Smooth muscle cell (in vitro differentiated cells): Measurements from ENCODE around the gene LSM7. TPM values are rescaled to one million over a fixed set of nuclear protein-coding genes. Genes with fewer than 3 reads are reported as not detected.

Source experiments
- DNase-seq: peaks from one replicate; lab custom pipeline; 2025; ENCODE audit not compliant: unreplicated experiment; lab: John Stamatoyannopoulos, UW
- H2AFZ ChIP-seq: fragments of 200-600 bp; sonication (generic); 2 replicates; pipeline ENCODE4 v1.6.0; 2016; ENCODE audit warnings: antibody characterized with exemption, low read depth, mild to moderate bottlenecking
- H3F3A ChIP-seq: fragments of 200-600 bp; sonication (generic); 2 replicates; pipeline ENCODE4 v1.6.0; 2017; ENCODE audit warnings: antibody characterized with exemption, low read depth
- H3K27ac ChIP-seq: fragments of 200-600 bp; sonication (generic); 2 replicates; pipeline ENCODE4 v1.5.1; 2016; ENCODE audit warnings: low read depth, mild to moderate bottlenecking
- H3K27me3 ChIP-seq: fragments of 200-600 bp; sonication (generic); 2 replicates; pipeline ENCODE4 v1.6.1; 2016; ENCODE audit warnings: low read depth, mild to moderate bottlenecking
- H3K36me3 ChIP-seq: fragments of 200-600 bp; sonication (generic); 2 replicates; pipeline ENCODE4 v1.5.1; 2016; ENCODE audit warnings: low read depth
- H3K4me1 ChIP-seq: fragments of 200-600 bp; sonication (generic); 2 replicates; pipeline ENCODE4 v1.5.1; 2016; ENCODE audit warnings: low read depth
- H3K4me2 ChIP-seq: fragments of 200-600 bp; sonication (generic); 2 replicates; pipeline ENCODE4 v1.6.0; 2016; ENCODE audit warnings: mild to moderate bottlenecking
- H3K4me3 ChIP-seq: fragments of 200-600 bp; sonication (generic); 2 replicates; pipeline ENCODE4 v1.5.1; 2016; ENCODE audit warnings: mild to moderate bottlenecking
- H3K79me2 ChIP-seq: fragments of 200-600 bp; sonication (generic); 2 replicates; pipeline ENCODE4 v1.6.0; 2016; ENCODE audit warnings: low read depth, mild to moderate bottlenecking
- H3K9ac ChIP-seq: fragments of 200-600 bp; sonication (generic); 2 replicates; pipeline ENCODE4 v1.6.0; 2016; ENCODE audit warnings: low read depth
- H3K9me3 ChIP-seq: fragments of 200-600 bp; sonication (generic); replicated peaks from 2 replicates; pipeline ENCODE4 v1.5.1; 2016; ENCODE audit warnings: low read depth
- H4K20me1 ChIP-seq: fragments of 200-600 bp; sonication (generic); 2 replicates; pipeline ENCODE4 v1.6.0; 2016; ENCODE audit warnings: low read depth
- CTCF ChIP-seq: fragments of 200-600 bp; sonication (generic); IDR thresholded peaks from 2 replicates; pipeline ENCODE4 v1.5.1; 2017; ENCODE audit warnings: borderline replicate concordance, mild to moderate bottlenecking, antibody characterized with exemption; ENCODE audit not compliant: insufficient read depth, poor library complexity, severe bottlenecking
- WGBS: methylation state at CpG from one replicate; pipeline ENCODE4 v1.1.7; 2016; ENCODE audit warnings: low lambda C conversion rate; 5-methylcytosine and 5-hydroxymethylcytosine counted together
- polyA plus RNA-seq: library from polyadenylated mRNA; unstranded; fragments of >200 nt; fragmentation: Nextera tagmentation; extraction: Ambion mirVana; gene quantifications from 2 replicates; pipeline ENCODE4 v1.2.1, GENCODE V29; 2016
- total RNA-seq: library from RNA; depleted of rRNA; stranded (reverse); fragments of >200 nt; gene quantifications from 2 replicates; pipeline ENCODE4 v1.2.3, GENCODE V29; 2014

LSM7 gene
- total and polyA plus RNA-seq, 2 experiments from 2014 or later: 161 to 164 TPM

GRCh38 chr19:2359992-2360685 is 31.8 kb upstream of the LSM7 start, which contains the start of gene TMPRSS9:
TSS of gene TMPRSS9 (plus strand) at chr19:2360265. CDS start at chr19:2389786, 29,521 bp downstream.
- H3K79me2 ChIP-seq: no peaks in the 10 kb centered on the region
- no peak within 1 kb of the TSS for H3K4me2 ChIP-seq
- H3K36me3 ChIP-seq: no peaks in the 10 kb centered on the region
- no peak within 1 kb of the TSS for H2AFZ ChIP-seq
- DNase-seq: no peak
- H3F3A ChIP-seq: no peaks in the 10 kb centered on the region
- H3K9ac ChIP-seq: no peak within 1 kb of the TSS
- peaks cover 26% of the 10 kb centered on the region for H3K27me3 ChIP-seq
- H3K27ac ChIP-seq: no peak within 1 kb of the TSS
- no peak within 1 kb of the TSS for H3K4me3 ChIP-seq
- H4K20me1 ChIP-seq: no peaks in the 10 kb centered on the region
- H3K4me1 ChIP-seq: no peaks in the 10 kb centered on the region
- H3K9me3 ChIP-seq: no peaks in the 10 kb centered on the region
- TF ChIP-seq CTCF: no peak
- 69% methylated on average over 18 of the region's 44 CpGs for WGBS

DNA sequence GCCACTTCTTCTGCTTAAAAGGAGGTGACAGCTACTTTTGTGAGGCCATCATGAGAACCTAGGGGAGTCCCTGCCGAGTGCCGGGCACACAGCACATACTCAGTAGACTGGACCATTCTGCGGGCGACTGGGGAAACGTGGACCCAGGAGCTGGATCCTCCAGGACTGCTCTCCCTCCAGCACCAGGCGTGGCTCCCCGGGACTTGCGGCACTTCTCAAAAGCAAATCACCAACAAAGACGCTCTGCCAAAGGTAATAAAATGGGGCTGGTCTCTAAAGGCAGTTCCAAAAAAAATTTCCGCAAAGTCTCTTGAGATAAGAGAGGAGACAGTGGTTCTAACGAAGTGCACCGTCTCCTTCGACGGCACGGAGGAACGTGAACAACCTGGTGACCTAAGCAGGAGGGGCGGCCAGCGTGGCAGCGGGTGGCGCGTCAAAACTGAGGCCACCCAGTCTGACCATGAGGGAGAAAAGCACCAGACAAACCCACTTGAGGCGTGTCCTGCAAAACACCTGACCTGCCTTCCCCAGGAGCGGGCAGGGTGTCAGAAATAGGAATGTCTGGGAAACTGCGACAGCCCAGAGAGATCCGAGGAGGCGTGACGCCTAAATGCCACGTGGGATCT is 30.3 kb upstream of the LSM7 start:
- Histone ChIP-seq H3K4me3 (no peak overlapping the region), H3F3A (no peaks in the 10 kb centered on the region), H2AFZ (no peak overlapping the region), H3K4me1 (no peaks in the 10 kb centered on the region), H3K36me3 (no peaks in the 10 kb centered on the region), H3K27ac (no peak overlapping the region), H3K79me2 (no peaks in the 10 kb centered on the region), H3K9me3 (no peaks in the 10 kb centered on the region), H3K9ac (no peak overlapping the region), H3K4me2 (no peak overlapping the region), H3K27me3 (peaks cover 26% of the 10 kb centered on the region), H4K20me1 (no peaks in the 10 kb centered on the region)
- DNase-seq: no peak
- no peak for TF ChIP-seq CTCF
- WGBS: 88% methylated on average over 28 of the region's 28 CpGs

DNA sequence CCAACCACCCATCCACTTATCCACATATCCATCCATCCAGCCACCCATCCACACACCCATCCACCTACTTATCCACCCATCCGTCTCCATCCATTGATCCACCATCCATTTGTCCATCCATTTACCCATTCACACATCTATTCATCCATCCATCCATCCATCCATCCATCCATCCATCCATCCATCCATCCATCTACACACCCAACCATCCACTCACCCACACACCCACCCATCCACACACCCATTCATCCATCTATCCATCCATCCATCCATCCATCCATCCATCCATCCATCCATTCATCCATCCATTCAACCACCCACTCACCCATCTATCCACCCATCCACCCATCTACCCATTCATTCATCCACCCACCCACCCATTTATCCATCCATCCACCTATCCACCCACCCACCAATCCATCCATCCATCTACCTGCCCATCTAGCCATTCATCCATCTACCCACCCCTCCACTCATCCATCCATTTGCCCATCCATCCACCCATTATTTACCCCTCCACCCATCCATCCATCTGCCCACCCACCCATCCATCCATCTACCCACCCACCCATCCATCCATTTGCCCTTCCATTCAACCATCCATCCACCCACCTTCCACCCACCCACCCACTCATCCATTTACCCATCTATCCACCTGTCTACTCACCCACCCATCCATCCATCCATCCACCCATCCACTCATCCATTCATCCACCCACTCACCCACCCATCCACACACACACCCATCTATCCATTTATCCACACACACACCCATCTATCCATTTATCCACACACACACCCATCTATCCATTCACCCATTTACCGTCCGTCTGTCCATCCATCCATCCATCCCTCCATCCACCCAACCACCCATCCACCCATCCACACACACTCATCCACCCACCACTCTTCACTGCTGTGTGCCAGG is 29.2 kb upstream of the LSM7 start:
- Histone ChIP-seq H3K9ac (no peak overlapping the region), H3K27ac (no peak overlapping the region), H3K36me3 (no peaks in the 10 kb centered on the region), H3K79me2 (no peaks in the 10 kb centered on the region), H3F3A (no peaks in the 10 kb centered on the region), H3K27me3 (peaks cover 26% of the 10 kb centered on the region), H3K9me3 (no peaks in the 10 kb centered on the region), H2AFZ (no peak overlapping the region), H3K4me2 (no peak overlapping the region), H4K20me1 (no peaks in the 10 kb centered on the region), H3K4me3 (no peak overlapping the region), H3K4me1 (no peaks in the 10 kb centered on the region)
- WGBS: 98% methylated on average over 3 of the region's 3 CpGs
- DNase-seq: no peak
- no peak for TF ChIP-seq CTCF
